Right renal pelvis (tissue), 4 donors: ENCODE measurements around the gene NDST4. TPM values are rescaled to one million over a fixed set of nuclear protein-coding genes. Genes with fewer than 3 reads are reported as not detected.
A peak's percentile ranks its signal among the peaks of the same experiment; 100 is the strongest.

Source experiments
- DNase-seq, 4 donors: peaks; one replicate each; pipeline ENCODE4 v3.0.0-alpha.2; 2013; ENCODE audit warnings: low read depth in 4 of 4, low spot score in 3 of 4, missing footprints in 1 of 4
- polyA plus RNA-seq, 4 donors: library from polyadenylated mRNA; unstranded; fragments of 120-200 nt; gene quantifications; one replicate each; pipeline ENCODE4 v1.2.1, GENCODE V29; 2013; ENCODE audit not compliant: insufficient read length in 4 of 4

The NDST4 gene
- polyA plus RNA-seq, result under 1 TPM; 0.34 to 0.96 (median 0.66) TPM

GRCh38 chr4:115113506-115114106, at the start of gene NDST4:
Gene NDST4 (minus strand): TSS chr4:115113620. CDS start chr4:115077036, 36,584 bp downstream.
- peak in 2 of 4 donors; percentile 38 to 49 for DNase-seq

DNA sequence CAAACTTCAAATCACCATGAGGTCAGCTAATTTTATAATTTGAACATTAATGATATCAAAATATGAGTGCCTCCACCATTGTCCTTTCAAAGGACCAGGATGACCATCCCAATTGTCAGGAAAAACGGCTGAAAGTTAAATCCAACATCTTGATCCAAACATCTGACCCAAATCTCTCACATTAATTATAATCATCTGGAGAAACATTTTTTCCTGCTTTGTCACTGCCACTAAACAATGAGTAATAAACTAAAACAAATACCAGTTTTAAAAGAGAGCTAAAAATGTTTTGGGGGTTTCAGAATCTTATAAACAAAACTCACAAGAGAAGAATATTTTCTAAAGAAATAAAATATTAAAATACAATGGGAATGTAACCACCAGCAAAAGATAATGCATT, 45.7 kb upstream of the NDST4 start:
- no peak for DNase-seq

DNA sequence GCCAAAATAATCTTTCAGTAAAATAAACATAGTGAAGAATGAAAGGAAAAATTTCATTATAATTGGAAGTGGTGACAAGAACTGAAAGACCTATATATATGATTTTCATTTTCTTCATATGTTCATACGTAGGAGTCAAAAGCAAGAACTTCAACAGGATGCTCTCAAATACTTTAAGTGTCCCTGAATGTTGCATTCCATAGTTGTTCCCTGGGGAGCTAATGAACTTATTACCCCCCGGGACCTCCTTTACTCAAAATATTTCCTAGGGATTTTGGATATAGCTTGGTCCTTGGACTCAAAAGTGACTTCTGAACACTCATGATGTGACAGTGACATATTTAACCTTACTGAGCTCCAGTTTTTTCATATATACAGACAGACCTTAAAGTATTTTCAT, 44.9 kb upstream of the NDST4 start:
- no peak for DNase-seq

DNA sequence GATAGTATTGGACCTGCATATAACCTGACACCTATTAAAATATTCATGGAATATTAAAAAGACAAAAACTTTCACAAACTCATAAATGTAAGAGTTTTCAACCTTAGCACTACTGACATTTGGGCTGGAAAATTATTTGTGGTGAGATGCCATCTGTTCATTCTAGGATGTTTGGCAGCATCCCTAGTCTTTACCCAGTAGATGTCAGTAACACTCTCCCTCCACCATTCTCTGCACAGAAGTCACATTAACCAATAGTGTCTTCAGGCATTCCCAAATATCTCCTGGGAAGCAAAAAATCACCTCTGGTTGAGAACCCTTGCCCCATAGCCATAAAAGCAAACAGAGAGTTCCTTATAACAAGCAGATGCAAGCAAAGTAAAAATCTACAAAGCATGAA, 41.4 kb upstream of the NDST4 start:
- DNase-seq, result no peak

- DNase-seq, result no peak
Observed at GRCh38 chr4:115152965-115153364, 39.5 kb upstream of the NDST4 start.

DNA sequence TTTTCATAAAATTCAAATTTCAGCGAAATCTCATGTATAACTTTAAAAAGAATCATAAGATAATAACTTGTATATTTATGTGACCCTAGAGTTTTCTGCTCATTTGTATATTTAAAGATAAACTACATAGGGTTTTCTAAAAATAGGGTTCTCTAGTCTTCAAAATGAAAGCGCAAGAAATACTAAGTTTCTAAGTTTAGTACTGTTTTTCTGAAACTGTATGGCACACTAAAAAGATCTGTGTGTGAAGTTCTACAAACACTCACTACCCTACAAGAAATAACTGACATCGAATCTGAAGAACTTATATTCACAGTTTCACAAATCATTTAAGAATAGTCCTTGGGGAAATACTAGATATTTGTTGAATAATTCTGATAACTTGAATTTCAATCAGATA, 38.7 kb upstream of the NDST4 start:
- no peak for DNase-seq

DNA sequence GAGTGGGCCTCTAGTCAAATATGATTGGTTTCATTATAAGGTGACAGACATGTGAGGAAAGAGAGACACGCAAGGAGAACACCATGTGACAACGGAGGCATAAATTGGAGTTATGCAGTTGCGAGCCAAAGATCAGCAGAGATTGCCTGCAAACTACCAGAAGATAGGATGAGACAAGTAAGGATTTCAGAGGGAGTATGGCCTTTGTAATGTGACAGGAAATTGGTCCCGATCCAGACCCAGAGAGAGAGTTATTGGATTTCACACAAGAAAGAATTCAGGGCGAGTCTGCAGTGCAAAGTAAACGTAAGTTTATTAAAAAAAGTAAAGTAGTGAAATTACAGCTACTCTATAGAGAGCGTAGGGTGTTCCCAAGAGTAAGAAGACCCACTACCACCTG, 35.7 kb upstream of the NDST4 start:
- peak in 2 of 4 donors; percentile 16 to 19 for DNase-seq

GRCh38 chr4:115145393-115146160, 32.2 kb upstream of the NDST4 start:
- DNase-seq, result no peak

DNA sequence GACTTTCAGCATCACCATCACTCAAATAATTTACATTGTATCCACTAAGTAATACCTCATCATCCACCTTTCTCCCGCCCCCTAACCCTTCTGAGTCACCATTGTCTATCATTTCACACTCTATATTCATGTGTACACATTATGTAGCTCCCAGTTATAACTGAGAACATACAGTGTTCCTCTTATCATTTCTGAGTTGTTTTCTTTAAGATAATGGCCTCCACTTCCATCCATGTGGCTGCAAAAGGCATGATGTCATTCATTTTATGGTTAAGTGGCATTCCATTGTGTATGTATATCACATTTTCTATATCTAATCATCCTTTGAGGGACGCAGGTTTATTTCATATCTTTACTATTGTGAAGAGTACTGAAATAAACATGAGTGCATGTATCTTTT, 14.6 kb upstream of the NDST4 start:
- no peak for DNase-seq

- no peak for DNase-seq
Observed at GRCh38 chr4:115126491-115126890, 13.1 kb upstream of the NDST4 start.

GRCh38 chr4:115121351-115122043, 8.1 kb upstream of the NDST4 start:
- DNase-seq, result no peak

DNA sequence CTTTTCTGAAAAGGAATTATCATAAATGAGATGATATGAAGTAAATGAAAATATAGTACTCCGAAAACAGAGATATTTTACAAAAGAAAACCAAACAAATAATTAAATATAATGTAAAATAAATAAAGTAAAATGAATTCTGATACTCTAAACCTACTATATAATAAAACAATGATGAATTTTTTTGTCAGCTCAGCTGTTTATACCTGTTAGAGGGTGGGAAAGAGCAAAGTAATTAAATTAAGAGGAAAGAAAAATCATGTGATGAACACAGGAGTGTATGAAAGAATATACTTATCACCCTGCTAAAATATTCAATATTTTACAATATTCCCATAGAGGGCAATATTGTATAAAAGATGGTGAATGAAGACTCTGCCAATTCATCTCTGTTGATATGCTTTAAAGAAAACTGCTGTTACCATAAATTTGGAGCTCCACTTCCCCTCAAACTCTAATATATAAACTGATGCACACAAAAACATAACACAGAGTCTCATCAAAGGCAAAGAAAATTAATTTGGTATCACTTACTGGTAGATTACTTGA, 6.5 kb upstream of the NDST4 start:
- no peak for DNase-seq

- DNase-seq, result no peak
Observed at GRCh38 chr4:115117651-115118050, 4.2 kb upstream of the NDST4 start.

DNA sequence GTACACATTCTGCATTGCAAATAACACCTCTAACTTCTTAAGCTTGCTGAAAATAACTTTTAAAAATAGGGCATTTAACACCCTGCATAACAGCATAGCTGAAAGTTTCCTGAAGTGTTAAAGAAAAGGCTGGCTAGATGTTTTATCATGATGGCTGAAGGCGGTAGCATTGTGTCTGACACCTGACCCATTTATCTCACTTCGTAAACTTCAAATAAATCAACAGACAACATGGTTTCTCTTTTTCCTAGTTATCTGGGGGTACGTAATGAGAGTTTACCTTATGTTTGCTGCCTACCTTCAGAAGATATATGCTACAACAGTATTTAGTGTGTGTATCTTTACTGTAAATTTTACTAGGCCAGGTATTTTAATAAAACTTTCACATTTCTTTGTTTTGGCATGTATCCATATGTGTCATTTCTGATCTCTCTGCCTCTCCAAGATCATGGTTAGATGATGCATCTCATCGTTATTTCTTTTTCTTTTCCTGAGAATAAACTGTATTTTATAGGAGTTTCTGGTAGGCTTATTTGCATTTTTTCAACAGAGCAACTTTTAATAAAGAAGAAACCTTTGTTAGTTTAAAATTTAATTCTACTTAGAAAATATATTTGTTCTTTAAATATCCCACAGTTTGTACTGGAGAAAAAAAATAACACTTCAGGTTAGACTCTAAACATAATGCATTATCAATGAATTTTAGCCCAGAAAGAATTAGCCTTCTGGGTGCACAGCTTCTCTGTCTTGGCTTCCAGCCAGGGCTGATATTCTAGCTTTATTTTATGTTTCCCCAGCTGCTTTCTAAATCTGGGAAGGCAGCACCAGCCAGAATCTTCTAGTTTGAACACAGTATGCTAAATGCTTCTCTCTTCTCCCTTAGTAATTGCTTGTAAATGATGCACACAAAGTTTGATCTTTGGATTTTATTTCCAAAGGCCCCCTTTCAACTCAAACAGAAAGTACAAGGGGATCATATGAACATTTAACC, 2.9 kb downstream of the NDST4 start:
- DNase-seq, result peak in 1 of 4 donors; percentile 35

GRCh38 chr4:115108850-115109249, 4.6 kb downstream of the NDST4 start:
- DNase-seq, result no peak

DNA sequence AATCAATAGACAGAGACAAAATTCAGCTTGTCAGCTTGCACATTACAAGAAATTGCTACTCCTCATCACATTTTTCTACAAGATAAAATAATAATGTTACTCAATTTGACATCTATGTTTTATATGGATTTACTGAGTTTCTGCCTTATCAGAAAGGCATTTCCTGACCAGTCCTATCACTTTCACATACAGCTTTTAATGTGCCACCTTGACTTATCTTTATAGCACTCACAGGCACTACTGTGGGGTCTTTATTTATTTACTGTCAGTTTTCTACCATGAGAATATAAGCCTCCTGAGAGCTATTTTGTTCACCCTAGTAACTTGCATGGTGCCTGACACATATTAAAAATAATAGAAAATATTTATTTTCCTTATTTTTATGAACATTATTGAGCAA, 6.0 kb downstream of the NDST4 start:
- DNase-seq, result no peak

- no peak for DNase-seq
Observed at GRCh38 chr4:115101675-115102074, 11.7 kb downstream of the NDST4 start.

- no peak for DNase-seq
Observed at GRCh38 chr4:115090483-115091075, 22.8 kb downstream of the NDST4 start.

- DNase-seq, result no peak
Observed at GRCh38 chr4:115082633-115083032, 30.8 kb downstream of the NDST4 start.

DNA sequence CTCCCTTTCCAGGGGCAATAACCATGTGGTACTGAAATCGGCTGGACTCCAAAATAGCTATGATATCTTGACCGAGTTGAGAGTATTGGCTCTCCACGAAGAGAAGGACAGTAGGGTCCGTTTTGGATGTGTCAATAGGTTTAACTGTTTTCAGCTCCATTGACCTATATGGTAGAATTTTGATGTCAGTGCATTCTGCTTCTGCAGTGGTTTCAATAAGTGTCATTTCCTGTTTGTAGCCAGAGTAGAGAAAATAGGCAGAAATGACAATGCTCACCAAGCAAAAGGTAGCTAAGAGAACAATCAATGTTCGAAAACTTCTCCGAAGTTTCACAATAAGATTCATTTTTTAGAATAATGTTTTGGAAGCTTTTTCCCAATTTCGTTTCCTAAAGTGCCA, 36.7 kb downstream of the NDST4 start:
- no peak for DNase-seq
